IMR-90 (cell line): Measurements from ENCODE around the gene COX10. TPM values are rescaled to one million over a fixed set of nuclear protein-coding genes. Genes with fewer than 3 reads are reported as not detected.

Source experiments
- ATAC-seq: fragments of 200-7000 bp; cut with Tn5 transposase; 2 replicates; pipeline ENCODE4 v1.9.1; 2020; ENCODE audit warnings: low read depth, mild to moderate bottlenecking, moderate library complexity
- BruUV-seq: library from RNA; stranded (reverse); fragments of 400-500 nt; replicated peaks from 2 replicates; lab custom pipeline; 2021; lab: Mats Ljungman, UMichigan
- CTCF ChIA-PET: fragments of 300-600 bp; formaldehyde crosslinking; extraction: SDS; loops from one replicate; lab custom pipeline; 2021; ENCODE audit warnings: antibody characterized with exemption; lab: Yijun Ruan, JAX
- POLR2A ChIA-PET: fragments of 300-600 bp; sonication (Branson Sonifier 250); formaldehyde crosslinking; loops from one replicate; lab custom pipeline; 2022; ENCODE audit warnings: antibody characterized with exemption; ENCODE audit not compliant: unreplicated experiment; lab: Charles Lee
- DNase-seq: peaks from one replicate; pipeline ENCODE4 v3.0.0; 2013
- H2AFZ ChIP-seq: replicated peaks from 2 replicates; pipeline ENCODE3; 2013; ENCODE audit warnings: low read length, mild to moderate bottlenecking; ENCODE audit not compliant: poor library complexity
- H2AK5ac ChIP-seq: 2 replicates; pipeline ENCODE4 v1.6.1; 2013; ENCODE audit warnings: low read depth, low read length, inconsistent platforms
- H2AK9ac ChIP-seq: replicated peaks from 2 replicates; pipeline ENCODE3; 2013; ENCODE audit warnings: mild to moderate bottlenecking, low read depth, low read length, moderate library complexity; ENCODE audit not compliant: poor library complexity
- H2BK120ac ChIP-seq: 2 replicates; pipeline ENCODE4 v1.6.1; 2013; ENCODE audit warnings: low read depth, low read length, inconsistent platforms
- H2BK15ac ChIP-seq: 3 replicates; pipeline ENCODE4 v1.6.1; 2013; ENCODE audit warnings: low read depth, low read length, inconsistent platforms
- H2BK20ac ChIP-seq: 2 replicates; pipeline ENCODE4 v1.6.1; 2013; ENCODE audit warnings: low read depth, mild to moderate bottlenecking, inconsistent platforms, low read length, moderate library complexity
- H2BK5ac ChIP-seq: 2 replicates; pipeline ENCODE4 v1.6.1; 2013; ENCODE audit warnings: mild to moderate bottlenecking, low read depth, low read length, inconsistent platforms; ENCODE audit not compliant: poor library complexity, severe bottlenecking
- H3K14ac ChIP-seq: replicated peaks from 2 replicates; pipeline ENCODE4 v1.6.1; 2013; ENCODE audit warnings: low read depth, low read length, inconsistent platforms
- H3K18ac ChIP-seq: 2 replicates; pipeline ENCODE4 v1.6.1; 2013; ENCODE audit warnings: low read depth, low read length, control low read depth
- H3K23ac ChIP-seq: 2 replicates; pipeline ENCODE4 v1.6.1; 2013; ENCODE audit warnings: low read depth, low read length, inconsistent platforms
- H3K27ac ChIP-seq: 2 replicates; pipeline ENCODE4 v1.5.1; 2013; ENCODE audit warnings: mild to moderate bottlenecking, control low read depth, low read length; ENCODE audit not compliant: insufficient read depth
- H3K27me3 ChIP-seq: 2 replicates; pipeline ENCODE4 v1.6.1; 2013; ENCODE audit warnings: low read length; ENCODE audit not compliant: control insufficient read depth, insufficient read depth
- H3K36me3 ChIP-seq: 2 replicates; pipeline ENCODE4 v1.6.1; 2013; ENCODE audit warnings: low read length, mixed read lengths; ENCODE audit not compliant: control insufficient read depth, insufficient read depth
- H3K4ac ChIP-seq: 2 replicates; pipeline ENCODE4 v1.6.1; 2013; ENCODE audit warnings: low read depth, low read length, inconsistent platforms
- H3K4me1 ChIP-seq: 2 replicates; pipeline ENCODE4 v1.6.1; 2013; ENCODE audit warnings: low read length, mixed read lengths; ENCODE audit not compliant: control insufficient read depth, insufficient read depth
- H3K4me2 ChIP-seq: 2 replicates; pipeline ENCODE4 v1.6.1; 2013; ENCODE audit warnings: low read depth, mild to moderate bottlenecking, control low read depth, low read length, moderate library complexity
- H3K4me3 ChIP-seq: 2 replicates; pipeline ENCODE4 v1.5.1; 2013; ENCODE audit warnings: low read depth, mild to moderate bottlenecking, control low read depth, low read length, moderate library complexity; ENCODE audit not compliant: insufficient read depth
- H3K56ac ChIP-seq: 2 replicates; pipeline ENCODE4 v1.6.1; 2013; ENCODE audit warnings: low read length, inconsistent platforms; ENCODE audit not compliant: insufficient read depth; ENCODE audit errors: extremely low read depth
- H3K79me1 ChIP-seq, 2 experiments: 2 replicates each; pipeline ENCODE4 v1.6.1; 2013; ENCODE audit warnings: low read length in 2 of 2, inconsistent platforms in 1 of 2, low read depth in 1 of 2
- H3K9ac ChIP-seq: 2 replicates; pipeline ENCODE4 v1.6.1; 2013; ENCODE audit warnings: low read depth, low read length, control low read depth
- H3K9me1 ChIP-seq: 2 replicates; pipeline ENCODE4 v1.6.1; 2013; ENCODE audit warnings: low read length, inconsistent platforms; ENCODE audit not compliant: insufficient read depth
- H3K9me3 ChIP-seq: 2 replicates; pipeline ENCODE4 v1.6.1; 2013; ENCODE audit warnings: low read length; ENCODE audit not compliant: control insufficient read depth, insufficient read depth
- H4K20me1 ChIP-seq: 2 replicates; pipeline ENCODE4 v1.6.1; 2013; ENCODE audit warnings: low read length, inconsistent platforms; ENCODE audit not compliant: insufficient read depth
- H4K5ac ChIP-seq: 2 replicates; pipeline ENCODE4 v1.6.1; 2013; ENCODE audit warnings: mild to moderate bottlenecking, low read depth, low read length, control low read depth
- H4K8ac ChIP-seq, 2 experiments: 2 replicates each; pipeline ENCODE4 v1.6.1; 2013; ENCODE audit warnings: low read depth in 2 of 2, low read length in 2 of 2, control low read depth in 1 of 2, inconsistent platforms in 1 of 2
- H4K91ac ChIP-seq: 2 replicates; pipeline ENCODE4 v1.6.1; 2013; ENCODE audit warnings: low read depth, low read length, inconsistent platforms; ENCODE audit not compliant: insufficient read depth
- BHLHE40 ChIP-seq: fragments of 150-350 bp; IDR thresholded peaks from 2 replicates; pipeline ENCODE4 v1.6.1; 2016; ENCODE audit warnings: mild to moderate bottlenecking, low read depth, low read length
- CEBPB ChIP-seq: IDR thresholded peaks from 2 replicates; pipeline ENCODE4 v1.6.1; 2012; ENCODE audit warnings: low read depth, low read length, improper control_type of control experiment
- CHD1 ChIP-seq: IDR thresholded peaks from 2 replicates; pipeline ENCODE4 v1.6.1; 2012; ENCODE audit warnings: low read depth, low read length, improper control_type of control experiment
- FOS ChIP-seq: fragments of 150-350 bp; IDR thresholded peaks from 2 replicates; pipeline ENCODE4 v1.6.1; 2016; ENCODE audit warnings: low read depth, low read length
- MAFK ChIP-seq: IDR thresholded peaks from 2 replicates; pipeline ENCODE4 v1.6.1; 2012; ENCODE audit warnings: low read depth, low read length, improper control_type of control experiment
- MAZ ChIP-seq: IDR thresholded peaks from 2 replicates; pipeline ENCODE4 v1.6.1; 2012; ENCODE audit warnings: low read depth, mild to moderate bottlenecking, low read length, improper control_type of control experiment, moderate library complexity, borderline replicate concordance
- MXI1 ChIP-seq: IDR thresholded peaks from 2 replicates; pipeline ENCODE4 v1.6.1; 2012; ENCODE audit warnings: low read depth, mild to moderate bottlenecking, low read length, moderate library complexity, borderline replicate concordance
- NFE2L2 ChIP-seq: fragments of 150-350 bp; IDR thresholded peaks from 2 replicates; pipeline ENCODE4 v1.6.1; 2016; ENCODE audit warnings: low read depth, mild to moderate bottlenecking, low read length
- POLR2A ChIP-seq: IDR thresholded peaks from 2 replicates; pipeline ENCODE4 v1.6.1; 2012; ENCODE audit warnings: mild to moderate bottlenecking, low read depth, low read length
- RAD21 ChIP-seq: IDR thresholded peaks from 2 replicates; pipeline ENCODE4 v1.6.1; 2012; ENCODE audit warnings: low read length, improper control_type of control experiment
- RCOR1 ChIP-seq: IDR thresholded peaks from 2 replicates; pipeline ENCODE4 v1.6.1; 2012; ENCODE audit warnings: mild to moderate bottlenecking, low read length, improper control_type of control experiment; ENCODE audit not compliant: insufficient replicate concordance
- RFX5 ChIP-seq: IDR thresholded peaks from 2 replicates; pipeline ENCODE4 v1.8.0; 2012; ENCODE audit warnings: low read depth, mild to moderate bottlenecking, low read length, moderate library complexity
- SMC3 ChIP-seq: fragments of 150-350 bp; IDR thresholded peaks from 2 replicates; pipeline ENCODE4 v1.6.1; 2016; ENCODE audit warnings: low read depth, mild to moderate bottlenecking, antibody characterized with exemption, low read length, moderate library complexity
- WGBS, 2 experiments: methylation state at CpG; one replicate each; pipeline versions ENCODE4 v1.1.5 to v1.1.7; 2013; ENCODE audit warnings: missing lambda C conversion rate in 2 of 2; ENCODE audit not compliant: insufficient read length in 1 of 2; ENCODE audit errors: extremely low coverage in 2 of 2; 5-methylcytosine and 5-hydroxymethylcytosine counted together
- dilution Hi-C: fragments of 300-500 bp; cut with HindIII; formaldehyde crosslinking; loops from one replicate; pipeline ENCODE4 v1.14.3; 2018; ENCODE audit warnings: low sequenced_read_pairs; ENCODE audit not compliant: unreplicated experiment
- in situ Hi-C: fragments of 300-500 bp; cut with MboI; formaldehyde crosslinking; loops from 3 replicates; pipeline ENCODE4 v1.14.3; 2019; ENCODE audit warnings: low sequenced_read_pairs, inconsistent platforms, mixed read lengths
- intact Hi-C: fragments of 100-400 bp; cut with micrococcal nuclease; formaldehyde crosslinking; loops from 2 replicates; pipeline ENCODE4 v1.10.0; 2022
- polyA plus RNA-seq, 3 experiments: library from polyadenylated mRNA; depleted of rRNA; stranded (reverse); fragments of >200 nt; gene quantifications; 2 replicates each; pipeline ENCODE4 v1.2.3, GENCODE V29; 2012; ENCODE audit warnings: low replicate concordance in 1 of 3
- total RNA-seq: library from RNA; depleted of rRNA; stranded (reverse); fragments of >200 nt; gene quantifications from 2 replicates; pipeline ENCODE4 v1.2.3, GENCODE V29; 2012
- TF ChIP-seq, protein P1 (sequence below): conservative IDR thresholded peaks from 2 replicates; pipeline ENCODE4 v1.5.1; 2012; ENCODE audit warnings: mild to moderate bottlenecking, low read depth, low read length, improper control_type of control experiment
- TF ChIP-seq, protein P2 (sequence below): fragments of 150-350 bp; IDR thresholded peaks from 2 replicates; pipeline ENCODE4 v1.6.1; 2016; ENCODE audit warnings: low read depth, mild to moderate bottlenecking, low read length, moderate library complexity, borderline replicate concordance
- TF ChIP-seq, protein P3 (sequence below): fragments of 150-350 bp; IDR thresholded peaks from 2 replicates; pipeline ENCODE4 v1.6.1; 2017; ENCODE audit warnings: mild to moderate bottlenecking, antibody characterized with exemption, low read length, low read depth

COX10 gene
- total and polyA plus RNA-seq, 2 of the 4 experiments (the other 2 are of a cell fraction), result 15.4 to 16.1 TPM

DNA sequence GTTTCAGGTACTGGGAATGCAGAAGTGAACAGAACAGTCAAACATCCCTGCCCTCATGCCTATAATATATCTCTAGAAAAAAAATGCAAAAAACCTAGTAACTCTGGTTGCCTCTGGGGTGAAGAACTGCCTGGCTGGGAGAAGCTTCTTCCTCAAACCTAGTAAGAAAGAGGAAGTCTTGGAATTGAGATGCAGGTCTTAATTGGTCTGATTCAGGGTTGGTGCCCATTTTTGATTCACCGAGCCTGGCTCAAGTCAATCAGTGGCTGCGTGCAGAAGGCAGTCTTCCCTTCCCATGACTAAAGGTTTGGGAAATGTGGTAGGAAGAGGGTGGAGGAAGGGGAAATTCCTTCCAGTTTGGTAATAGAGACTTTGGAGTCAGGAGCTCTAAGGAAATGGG is 145.0 kb downstream of the COX10 start:
- ChIA-PET CTCF (no interaction called here), POLR2A (no interaction called here)
- Histone ChIP-seq H3K4me3 (no peak overlapping the region), H4K8ac (no peak overlapping the region), H4K20me1 (no peaks in the 10 kb centered on the region), H2AK5ac (no peak overlapping the region), H3K23ac (no peak overlapping the region), H3K9me3 (peaks cover 4% of the 10 kb centered on the region; the same call in 1 of the 2 replicates), H2BK15ac (no peak overlapping the region), H3K36me3 (peaks cover 3% of the 10 kb centered on the region; the same call in 1 of the 2 replicates), H2BK120ac (no peak overlapping the region), H3K14ac (no peak overlapping the region), H3K56ac (no peak overlapping the region), H3K4me2 (no peak overlapping the region), H3K79me1 (no peaks in the 10 kb centered on the region), H3K4me1 (no peaks in the 10 kb centered on the region), H2AK9ac (no peak overlapping the region), H3K4ac (no peak overlapping the region), H4K91ac (no peak overlapping the region), H3K9me1 (no peaks in the 10 kb centered on the region; the same call in 1 of the 2 replicates), H2BK5ac (no peak overlapping the region), H3K9ac (no peak overlapping the region), H2AFZ (no peak overlapping the region), H3K27ac (no peak overlapping the region), H3K27me3 (no peaks in the 10 kb centered on the region), H2BK20ac (no peak overlapping the region), H4K5ac (no peak overlapping the region), H3K18ac (no peak overlapping the region)
- intact Hi-C loops (no loop called here), dilution Hi-C loops (no loop called here), in situ Hi-C loops (no loop called here)
- peak; percentile 24 for DNase-seq
- no TSS peak for BruUV-seq
- WGBS, 2 experiments, result no CpG with 5 or more reads among the region's 2 CpGs
- no peak for ATAC-seq
- TF ChIP-seq BHLHE40 (no peak), MAZ (no peak), NFE2L2 (no peak), MAFK (no peak), CHD1 (no peak), RCOR1 (no peak), POLR2A (no peak), MXI1 (no peak), FOS (no peak), SMC3 (no peak), RAD21 (no peak), CEBPB (no peak), RFX5 (no peak)
- TF ChIP-seq, protein P1, sequence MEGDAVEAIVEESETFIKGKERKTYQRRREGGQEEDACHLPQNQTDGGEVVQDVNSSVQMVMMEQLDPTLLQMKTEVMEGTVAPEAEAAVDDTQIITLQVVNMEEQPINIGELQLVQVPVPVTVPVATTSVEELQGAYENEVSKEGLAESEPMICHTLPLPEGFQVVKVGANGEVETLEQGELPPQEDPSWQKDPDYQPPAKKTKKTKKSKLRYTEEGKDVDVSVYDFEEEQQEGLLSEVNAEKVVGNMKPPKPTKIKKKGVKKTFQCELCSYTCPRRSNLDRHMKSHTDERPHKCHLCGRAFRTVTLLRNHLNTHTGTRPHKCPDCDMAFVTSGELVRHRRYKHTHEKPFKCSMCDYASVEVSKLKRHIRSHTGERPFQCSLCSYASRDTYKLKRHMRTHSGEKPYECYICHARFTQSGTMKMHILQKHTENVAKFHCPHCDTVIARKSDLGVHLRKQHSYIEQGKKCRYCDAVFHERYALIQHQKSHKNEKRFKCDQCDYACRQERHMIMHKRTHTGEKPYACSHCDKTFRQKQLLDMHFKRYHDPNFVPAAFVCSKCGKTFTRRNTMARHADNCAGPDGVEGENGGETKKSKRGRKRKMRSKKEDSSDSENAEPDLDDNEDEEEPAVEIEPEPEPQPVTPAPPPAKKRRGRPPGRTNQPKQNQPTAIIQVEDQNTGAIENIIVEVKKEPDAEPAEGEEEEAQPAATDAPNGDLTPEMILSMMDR, result no peak
- TF ChIP-seq, protein P2, sequence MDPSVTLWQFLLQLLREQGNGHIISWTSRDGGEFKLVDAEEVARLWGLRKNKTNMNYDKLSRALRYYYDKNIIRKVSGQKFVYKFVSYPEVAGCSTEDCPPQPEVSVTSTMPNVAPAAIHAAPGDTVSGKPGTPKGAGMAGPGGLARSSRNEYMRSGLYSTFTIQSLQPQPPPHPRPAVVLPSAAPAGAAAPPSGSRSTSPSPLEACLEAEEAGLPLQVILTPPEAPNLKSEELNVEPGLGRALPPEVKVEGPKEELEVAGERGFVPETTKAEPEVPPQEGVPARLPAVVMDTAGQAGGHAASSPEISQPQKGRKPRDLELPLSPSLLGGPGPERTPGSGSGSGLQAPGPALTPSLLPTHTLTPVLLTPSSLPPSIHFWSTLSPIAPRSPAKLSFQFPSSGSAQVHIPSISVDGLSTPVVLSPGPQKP, result no peak
- TF ChIP-seq, protein P3, sequence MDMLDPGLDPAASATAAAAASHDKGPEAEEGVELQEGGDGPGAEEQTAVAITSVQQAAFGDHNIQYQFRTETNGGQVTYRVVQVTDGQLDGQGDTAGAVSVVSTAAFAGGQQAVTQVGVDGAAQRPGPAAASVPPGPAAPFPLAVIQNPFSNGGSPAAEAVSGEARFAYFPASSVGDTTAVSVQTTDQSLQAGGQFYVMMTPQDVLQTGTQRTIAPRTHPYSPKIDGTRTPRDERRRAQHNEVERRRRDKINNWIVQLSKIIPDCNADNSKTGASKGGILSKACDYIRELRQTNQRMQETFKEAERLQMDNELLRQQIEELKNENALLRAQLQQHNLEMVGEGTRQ, result no peak
